ENCODE data around the gene LSM3. TPM values are rescaled to one million over a fixed set of nuclear protein-coding genes. Genes with fewer than 3 reads are reported as not detected.
A peak's percentile ranks its signal among the peaks of the same experiment; 100 is the strongest.

Gene LSM3
- total RNA-seq (1 to 10 TPM; 7.1 to 9.0 TPM), polyA plus RNA-seq (10 to 100 TPM; 11.4 to 19.5 TPM)
- long read RNA-seq, donor 1, transcript LSM3-201 (4 exons, 3,815 nt): major isoform, 14 of 22 reads
- long read RNA-seq, donor 1, partial matches to known transcripts: 0 of 22 reads
- long read RNA-seq, donor 1, other reads (novel, unspliced or antisense): 8 of 22 reads
- long read RNA-seq, donor 2, transcript LSM3-201 (4 exons, 3,815 nt): major isoform, 12 of 12 reads
- long read RNA-seq, donor 2, partial matches to known transcripts: 0 of 12 reads
- long read RNA-seq, donor 2, other reads (novel, unspliced or antisense): 0 of 12 reads

GRCh38 chr3:14178247-14179113 is at the start of gene LSM3, which contains the start of gene XPC:
Gene LSM3 (plus strand): TSS chr3:14178817. CDS start chr3:14178861, 44 bp downstream.
Gene XPC (minus strand): TSS chr3:14178601. CDS start chr3:14178568, 33 bp downstream.
- DNase-seq (peak; percentile 96 to 99), ATAC-seq (ENCODE audit: low FRiP score) (peak; percentile 100)
- 1% methylated on average over 74 to 78 of the region's 78 CpGs for WGBS, 2 donors
- Histone ChIP-seq H3K4me1 (ENCODE audit: control insufficient read depth in 1 of 2, insufficient read depth in 2 of 2, low read length in 2 of 2) (peaks cover 0 to 9% of the 10 kb centered on the region in 2 donors), H3K36me3 (ENCODE audit: control insufficient read depth in 1 of 2, insufficient read depth in 2 of 2, low read length in 1 of 2) (peaks cover 0 to 5% of the 10 kb centered on the region in 2 donors), H3K4me3 (ENCODE audit: low read length in 2 of 2) (peak within 1 kb of the TSS; percentile 65 to 85), H3K27me3 (ENCODE audit: control insufficient read depth in 1 of 2, insufficient read depth in 2 of 2, low read length in 1 of 2) (no peaks in the 10 kb centered on the region), H3K9me3 (ENCODE audit: control insufficient read depth, low read length) (no peaks in the 10 kb centered on the region), H3K27ac (ENCODE audit: low read depth in 1 of 2, low read length in 2 of 2) (peak within 1 kb of the TSS; percentile 68 to 97)
- intact Hi-C loops (cut with DNase I): loop anchor here (1.0 to 10.0 kb wide), 5 partner anchors 32 to 284 kb away; partner anchors contain the start of genes TMEM43 (in 2 of the 2) and CHCHD4 (in 1 of the 2)

DNA sequence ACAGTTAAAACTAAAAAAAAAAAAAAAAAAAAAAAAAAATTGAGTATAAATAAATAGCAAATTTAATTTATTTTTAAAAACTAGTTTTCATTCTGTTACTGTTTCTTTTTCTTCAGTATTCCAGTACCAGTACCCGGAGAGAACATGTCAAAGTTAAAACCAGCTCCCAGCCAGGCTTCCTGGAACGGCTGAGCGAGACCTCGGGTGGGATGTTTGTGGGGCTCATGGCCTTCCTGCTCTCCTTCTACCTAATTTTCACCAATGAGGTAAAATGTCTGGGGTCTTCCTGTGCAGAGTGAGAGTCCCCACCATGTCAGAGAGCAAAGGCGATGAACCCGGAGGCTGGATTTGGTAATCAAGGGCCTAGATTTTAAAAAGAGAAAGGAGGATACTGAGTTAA is 49.3 kb upstream of the LSM3 start:
- no peak overlapping the region for H3K27ac ChIP-seq (ENCODE audit: low read depth in 1 of 2, low read length in 2 of 2)
- DNase-seq (no peak), ATAC-seq (ENCODE audit: low FRiP score) (no peak)
- intact Hi-C loops (cut with DNase I): loop anchor here (5.0 to 10.0 kb wide), 3 partner anchors 46 to 523 kb away; partner anchors contain the start of genes CCDC174 (in 1 of the 2), LSM3 (in 1 of the 2) and XPC (in 1 of the 2)
- H3K36me3 ChIP-seq (ENCODE audit: control insufficient read depth in 1 of 2, insufficient read depth in 2 of 2, low read length in 1 of 2): peaks cover 9 to 16% of the 10 kb centered on the region in 2 donors
- no peaks in the 10 kb centered on the region for H3K4me1 ChIP-seq (ENCODE audit: control insufficient read depth in 1 of 2, insufficient read depth in 2 of 2, low read length in 2 of 2)
- H3K4me3 ChIP-seq (ENCODE audit: low read length in 2 of 2): no peak overlapping the region
- H3K9me3 ChIP-seq (ENCODE audit: control insufficient read depth, low read length): no peaks in the 10 kb centered on the region
- WGBS, 2 donors: 92 to 97% methylated on average over 6 of the region's 6 CpGs
- no peaks in the 10 kb centered on the region for H3K27me3 ChIP-seq (ENCODE audit: control insufficient read depth in 1 of 2, insufficient read depth in 2 of 2, low read length in 1 of 2)

- peaks cover 9 to 16% of the 10 kb centered on the region in 2 donors for H3K36me3 ChIP-seq (ENCODE audit: control insufficient read depth in 1 of 2, insufficient read depth in 2 of 2, low read length in 1 of 2)
- H3K4me1 ChIP-seq (ENCODE audit: control insufficient read depth in 1 of 2, insufficient read depth in 2 of 2, low read length in 2 of 2): no peaks in the 10 kb centered on the region
- no peak overlapping the region for H3K27ac ChIP-seq (ENCODE audit: low read depth in 1 of 2, low read length in 2 of 2)
- H3K27me3 ChIP-seq (ENCODE audit: control insufficient read depth in 1 of 2, insufficient read depth in 2 of 2, low read length in 1 of 2): no peaks in the 10 kb centered on the region
- WGBS, 2 donors: 96% methylated on average over 4 of the region's 4 CpGs
- DNase-seq (no peak), ATAC-seq (ENCODE audit: low FRiP score) (no peak)
- no peak overlapping the region for H3K4me3 ChIP-seq (ENCODE audit: low read length in 2 of 2)
- intact Hi-C loops (cut with DNase I): no loop called here
- H3K9me3 ChIP-seq (ENCODE audit: control insufficient read depth, low read length): no peaks in the 10 kb centered on the region
These were observed 48.4 kb upstream of the LSM3 start for GRCh38 chr3:14130230-14130629.

- Histone ChIP-seq H3K36me3 (ENCODE audit: control insufficient read depth in 1 of 2, insufficient read depth in 2 of 2, low read length in 1 of 2) (peaks cover 9 to 17% of the 10 kb centered on the region in 2 donors), H3K27me3 (ENCODE audit: control insufficient read depth in 1 of 2, insufficient read depth in 2 of 2, low read length in 1 of 2) (no peaks in the 10 kb centered on the region), H3K27ac (ENCODE audit: low read depth in 1 of 2, low read length in 2 of 2) (no peak overlapping the region), H3K9me3 (ENCODE audit: control insufficient read depth, low read length) (no peaks in the 10 kb centered on the region), H3K4me3 (ENCODE audit: low read length in 2 of 2) (no peak overlapping the region), H3K4me1 (ENCODE audit: control insufficient read depth in 1 of 2, insufficient read depth in 2 of 2, low read length in 2 of 2) (no peaks in the 10 kb centered on the region)
- no peak for DNase-seq
- intact Hi-C loops (cut with DNase I): no loop called here
- WGBS, 2 donors: 93 to 94% methylated on average over 12 of the region's 12 CpGs
- no peak for ATAC-seq (ENCODE audit: low FRiP score)
These were observed 47.9 kb upstream of the LSM3 start for GRCh38 chr3:14130707-14131106.

DNA sequence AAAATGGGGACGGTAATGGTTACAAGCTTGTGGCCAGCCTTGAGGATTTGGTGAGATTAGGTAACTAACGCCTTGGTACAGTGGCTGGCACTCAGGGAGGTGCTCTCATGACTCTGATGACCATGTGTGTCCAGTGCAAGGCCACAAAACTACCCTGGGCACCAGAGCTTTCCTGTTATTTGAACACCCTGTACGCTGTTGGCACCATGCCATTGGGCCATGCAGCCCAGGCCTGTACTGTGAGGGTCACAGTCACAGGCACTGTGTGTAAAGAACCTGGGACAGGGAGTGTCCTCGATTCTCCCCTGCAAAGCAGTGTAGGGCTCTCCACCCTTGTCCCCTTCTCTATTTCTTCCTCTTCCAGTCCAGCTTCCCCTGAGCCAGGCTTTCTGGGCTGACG is 47.5 kb upstream of the LSM3 start:
- WGBS, 2 donors: 73 to 75% methylated on average over 5 of the region's 5 CpGs
- Histone ChIP-seq H3K27ac (ENCODE audit: low read depth in 1 of 2, low read length in 2 of 2) (peak overlapping the region in 1 of 2 donors; percentile 26), H3K4me1 (ENCODE audit: control insufficient read depth in 1 of 2, insufficient read depth in 2 of 2, low read length in 2 of 2) (no peaks in the 10 kb centered on the region), H3K27me3 (ENCODE audit: control insufficient read depth in 1 of 2, insufficient read depth in 2 of 2, low read length in 1 of 2) (no peaks in the 10 kb centered on the region), H3K4me3 (ENCODE audit: low read length in 2 of 2) (no peak overlapping the region), H3K36me3 (ENCODE audit: control insufficient read depth in 1 of 2, insufficient read depth in 2 of 2, low read length in 1 of 2) (peaks cover 9 to 18% of the 10 kb centered on the region in 2 donors), H3K9me3 (ENCODE audit: control insufficient read depth, low read length) (no peaks in the 10 kb centered on the region)
- intact Hi-C loops (cut with DNase I): no loop called here
- ATAC-seq (ENCODE audit: low FRiP score) (no peak), DNase-seq (no peak)

DNA sequence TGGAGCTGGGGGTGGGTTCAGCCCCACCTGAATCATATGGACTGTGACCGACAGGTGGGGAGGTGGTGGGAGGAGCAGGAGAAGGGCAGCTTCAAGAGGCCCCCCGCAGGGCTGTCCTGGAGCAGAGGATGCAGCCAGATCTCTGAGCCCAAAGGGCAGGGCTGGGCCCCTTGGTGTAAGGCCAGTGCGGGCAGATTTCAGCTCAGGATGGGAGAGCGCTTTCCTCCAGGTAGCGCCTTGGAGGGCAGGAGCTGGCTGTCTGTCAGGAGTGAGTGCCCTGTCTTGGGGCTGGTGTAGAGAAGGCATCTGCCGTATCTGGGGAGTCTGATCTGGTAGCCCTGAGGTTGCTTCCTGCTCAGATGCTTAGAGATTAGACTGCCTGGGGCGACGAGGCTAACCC is 46.5 kb upstream of the LSM3 start:
- WGBS, 2 donors: 89 to 96% methylated on average over 8 of the region's 8 CpGs
- Histone ChIP-seq H3K4me3 (ENCODE audit: low read length in 2 of 2) (no peak overlapping the region), H3K9me3 (ENCODE audit: control insufficient read depth, low read length) (no peaks in the 10 kb centered on the region), H3K27ac (ENCODE audit: low read depth in 1 of 2, low read length in 2 of 2) (no peak overlapping the region), H3K4me1 (ENCODE audit: control insufficient read depth in 1 of 2, insufficient read depth in 2 of 2, low read length in 2 of 2) (peaks cover 0 to 3% of the 10 kb centered on the region in 2 donors), H3K27me3 (ENCODE audit: control insufficient read depth in 1 of 2, insufficient read depth in 2 of 2, low read length in 1 of 2) (no peaks in the 10 kb centered on the region), H3K36me3 (ENCODE audit: control insufficient read depth in 1 of 2, insufficient read depth in 2 of 2, low read length in 1 of 2) (peaks cover 9 to 18% of the 10 kb centered on the region in 2 donors)
- intact Hi-C loops (cut with DNase I): no loop called here
- no peak for ATAC-seq (ENCODE audit: low FRiP score)
- DNase-seq: no peak

DNA sequence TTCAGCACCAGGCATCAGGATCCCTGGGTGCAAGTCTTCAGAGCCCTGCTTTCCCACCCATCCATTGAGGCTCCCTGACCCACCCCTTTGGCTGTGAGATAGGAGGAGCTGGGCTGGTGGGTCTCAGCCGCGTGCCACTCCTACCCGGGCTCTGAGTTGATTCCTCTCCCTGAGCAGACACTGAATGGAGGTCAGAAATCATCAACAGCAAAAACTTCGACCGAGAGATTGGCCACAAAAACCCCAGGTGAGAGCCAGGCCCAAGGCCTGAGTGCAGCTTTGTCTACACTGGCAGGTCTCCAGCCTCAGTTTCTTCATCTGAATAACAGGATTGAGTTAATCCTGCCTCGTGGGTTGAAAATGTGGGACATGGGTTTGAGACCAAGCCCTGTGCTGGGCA is 45.9 kb upstream of the LSM3 start:
- no peak overlapping the region for H3K4me3 ChIP-seq (ENCODE audit: low read length in 2 of 2)
- no peaks in the 10 kb centered on the region for H3K9me3 ChIP-seq (ENCODE audit: control insufficient read depth, low read length)
- WGBS, 2 donors: 90 to 93% methylated on average over 6 of the region's 6 CpGs
- DNase-seq (no peak), ATAC-seq (ENCODE audit: low FRiP score) (no peak)
- no peak overlapping the region for H3K27ac ChIP-seq (ENCODE audit: low read depth in 1 of 2, low read length in 2 of 2)
- H3K27me3 ChIP-seq (ENCODE audit: control insufficient read depth in 1 of 2, insufficient read depth in 2 of 2, low read length in 1 of 2): no peaks in the 10 kb centered on the region
- H3K36me3 ChIP-seq (ENCODE audit: control insufficient read depth in 1 of 2, insufficient read depth in 2 of 2, low read length in 1 of 2): peaks cover 9 to 18% of the 10 kb centered on the region in 2 donors
- H3K4me1 ChIP-seq (ENCODE audit: control insufficient read depth in 1 of 2, insufficient read depth in 2 of 2, low read length in 2 of 2): peaks cover 0 to 3% of the 10 kb centered on the region in 2 donors
- intact Hi-C loops (cut with DNase I): no loop called here

DNA sequence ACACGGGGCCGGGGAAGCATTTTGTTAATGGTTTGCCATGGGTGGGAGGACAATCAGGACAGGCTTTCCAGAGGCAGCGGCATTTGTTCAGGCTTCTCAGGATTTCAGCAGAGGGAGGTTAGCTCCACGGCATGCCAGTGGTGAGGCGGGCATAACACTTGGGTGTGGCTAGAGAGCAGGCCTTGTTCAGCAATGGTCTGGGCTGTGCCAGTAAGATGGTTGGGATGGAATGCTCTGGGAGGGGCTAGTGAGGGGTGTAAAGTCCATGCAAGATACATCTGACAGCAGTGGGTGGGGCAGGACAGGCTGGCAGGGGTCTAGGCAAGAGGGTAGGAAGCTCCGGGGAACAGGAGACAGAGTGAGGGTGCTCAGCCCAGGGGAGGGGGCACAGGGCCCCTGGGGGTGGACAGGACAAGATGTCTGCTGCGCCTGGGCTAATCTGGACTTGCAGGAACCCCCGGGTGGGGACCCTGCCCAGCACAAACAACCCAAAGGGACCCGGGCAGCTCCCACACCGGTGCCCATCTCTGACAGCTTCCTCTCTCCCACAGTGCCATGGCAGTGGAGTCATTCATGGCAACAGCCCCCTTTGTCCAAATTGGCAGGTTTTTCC is 45.3 kb upstream of the LSM3 start:
- H3K4me3 ChIP-seq (ENCODE audit: low read length in 2 of 2): no peak overlapping the region
- H3K27ac ChIP-seq (ENCODE audit: low read depth in 1 of 2, low read length in 2 of 2): no peak overlapping the region
- intact Hi-C loops (cut with DNase I): no loop called here
- 90 to 92% methylated on average over 10 of the region's 10 CpGs for WGBS, 2 donors
- peaks cover 0 to 3% of the 10 kb centered on the region in 2 donors for H3K4me1 ChIP-seq (ENCODE audit: control insufficient read depth in 1 of 2, insufficient read depth in 2 of 2, low read length in 2 of 2)
- H3K27me3 ChIP-seq (ENCODE audit: control insufficient read depth in 1 of 2, insufficient read depth in 2 of 2, low read length in 1 of 2): no peaks in the 10 kb centered on the region
- no peaks in the 10 kb centered on the region for H3K9me3 ChIP-seq (ENCODE audit: control insufficient read depth, low read length)
- ATAC-seq (ENCODE audit: low FRiP score): no peak
- no peak for DNase-seq
- peaks cover 9 to 18% of the 10 kb centered on the region in 2 donors for H3K36me3 ChIP-seq (ENCODE audit: control insufficient read depth in 1 of 2, insufficient read depth in 2 of 2, low read length in 1 of 2)

Data from aorta (tissue), 5 donors.